Hepatocyte (in vitro differentiated cells): ENCODE measurements around the gene CPA5. TPM values are rescaled to one million over a fixed set of nuclear protein-coding genes. Genes with fewer than 3 reads are reported as not detected.

Experiments
- DNase-seq: peaks from one replicate; pipeline ENCODE4 v3.0.0-alpha.2; 2016; ENCODE audit warnings: low spot score
- H2AFZ ChIP-seq: fragments of 200-600 bp; sonication (generic); 2 replicates; pipeline ENCODE4 v1.6.0; 2016; ENCODE audit warnings: antibody characterized with exemption, mild to moderate bottlenecking
- H3K27ac ChIP-seq: fragments of 200-600 bp; sonication (generic); 2 replicates; pipeline ENCODE4 v1.5.1; 2016; ENCODE audit warnings: mild to moderate bottlenecking
- H3K27me3 ChIP-seq: fragments of 200-600 bp; sonication (generic); 2 replicates; pipeline ENCODE4 v1.6.1; 2016
- H3K36me3 ChIP-seq: fragments of 200-600 bp; sonication (generic); replicated peaks from 2 replicates; pipeline ENCODE4 v1.5.1; 2016; ENCODE audit warnings: low read depth; ENCODE audit not compliant: insufficient read depth
- H3K4me1 ChIP-seq: fragments of 200-600 bp; sonication (generic); 2 replicates; pipeline ENCODE4 v1.5.1; 2016; ENCODE audit warnings: mild to moderate bottlenecking, moderate library complexity; ENCODE audit not compliant: insufficient read depth
- H3K4me2 ChIP-seq: fragments of 200-600 bp; sonication (generic); 2 replicates; pipeline ENCODE4 v1.6.0; 2016
- H3K4me3 ChIP-seq: fragments of 200-600 bp; sonication (generic); 2 replicates; pipeline ENCODE4 v1.5.1; 2016; ENCODE audit warnings: mild to moderate bottlenecking
- H3K79me2 ChIP-seq: fragments of 200-600 bp; sonication (generic); 2 replicates; pipeline ENCODE4 v1.6.0; 2017; ENCODE audit warnings: mild to moderate bottlenecking
- H3K9me2 ChIP-seq: fragments of 200-600 bp; sonication (generic); replicated peaks from 2 replicates; pipeline ENCODE4 v1.6.0; 2017; ENCODE audit warnings: mild to moderate bottlenecking; ENCODE audit not compliant: insufficient read depth
- H3K9me3 ChIP-seq: fragments of 200-600 bp; sonication (generic); 2 replicates; pipeline ENCODE4 v1.5.1; 2016; ENCODE audit warnings: low read depth, mild to moderate bottlenecking
- H4K20me1 ChIP-seq: fragments of 200-600 bp; sonication (generic); 2 replicates; pipeline ENCODE4 v1.6.0; 2016; ENCODE audit warnings: mild to moderate bottlenecking; ENCODE audit not compliant: insufficient read depth, poor library complexity, severe bottlenecking
- EZH2 ChIP-seq: fragments of 200-600 bp; sonication (generic); IDR thresholded peaks from 2 replicates; pipeline ENCODE4 v1.6.1; 2016; ENCODE audit warnings: antibody characterized with exemption, mild to moderate bottlenecking, borderline replicate concordance
- EZH2phosphoT487 ChIP-seq: fragments of 200-600 bp; sonication (generic); IDR thresholded peaks from one replicate; pipeline ENCODE4 v1.6.1; 2018; ENCODE audit warnings: antibody characterized with exemption, mild to moderate bottlenecking, low read depth, moderate library complexity; ENCODE audit not compliant: unreplicated experiment, severe bottlenecking
- WGBS: methylation state at CpG from one replicate; pipeline ENCODE4 v1.1.6; 2016; ENCODE audit warnings: low lambda C conversion rate; ENCODE audit errors: missing lambda C conversion rate; 5-methylcytosine and 5-hydroxymethylcytosine counted together
- polyA plus RNA-seq: library from polyadenylated mRNA; unstranded; fragments of >200 nt; fragmentation: Nextera tagmentation; extraction: Ambion mirVana; gene quantifications from 2 replicates; pipeline ENCODE4 v1.2.1, GENCODE V29; 2016
- total RNA-seq: library from RNA; depleted of rRNA; stranded (reverse); fragments of >200 nt; gene quantifications from 2 replicates; pipeline ENCODE4 v1.2.3, GENCODE V29; 2014
- TF ChIP-seq, protein P1 (sequence below): fragments of 200-600 bp; sonication (generic); IDR thresholded peaks from 2 replicates; pipeline ENCODE4 v1.5.1; 2016; ENCODE audit warnings: antibody characterized with exemption, mild to moderate bottlenecking; ENCODE audit not compliant: poor library complexity

Gene CPA5
- total and polyA plus RNA-seq, 2 experiments from 2014 or later, result 0.30 TPM; not detected in 1

DNA sequence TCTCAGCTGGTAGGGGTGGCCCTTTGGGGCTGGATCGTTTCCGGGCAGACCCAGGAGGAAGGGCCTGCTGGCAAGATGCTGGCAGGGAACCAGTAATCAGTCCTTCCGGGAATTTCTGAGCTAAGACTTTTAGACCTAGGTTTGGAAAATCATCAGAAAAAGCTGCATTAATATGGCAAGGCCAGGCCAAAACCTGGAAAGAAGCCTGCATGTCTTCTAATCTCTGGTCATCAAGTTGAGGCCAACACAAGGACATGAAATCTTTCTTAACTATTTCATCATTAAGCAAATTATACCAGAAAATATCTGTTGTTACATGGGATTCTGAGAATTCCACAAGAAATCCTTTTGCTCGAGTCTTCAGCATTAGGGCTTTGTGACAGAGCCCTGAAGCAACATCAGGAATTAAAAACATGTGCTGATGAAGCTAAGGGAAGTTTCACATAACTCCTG, 55.5 kb downstream of the CPA5 start:
- Histone ChIP-seq H3K4me2 (no peak overlapping the region), H3K4me1 (peaks cover 26% of the 10 kb centered on the region), H4K20me1 (no peaks in the 10 kb centered on the region), H3K36me3 (no peaks in the 10 kb centered on the region), H3K9me2 (no peaks in the 10 kb centered on the region), H3K9me3 (no peaks in the 10 kb centered on the region), H3K79me2 (no peaks in the 10 kb centered on the region), H3K27ac (peak overlapping the region; percentile 85), H2AFZ (no peak overlapping the region), H3K4me3 (no peak overlapping the region), H3K27me3 (no peaks in the 10 kb centered on the region)
- peak; percentile 30 for DNase-seq
- TF ChIP-seq, protein P1, sequence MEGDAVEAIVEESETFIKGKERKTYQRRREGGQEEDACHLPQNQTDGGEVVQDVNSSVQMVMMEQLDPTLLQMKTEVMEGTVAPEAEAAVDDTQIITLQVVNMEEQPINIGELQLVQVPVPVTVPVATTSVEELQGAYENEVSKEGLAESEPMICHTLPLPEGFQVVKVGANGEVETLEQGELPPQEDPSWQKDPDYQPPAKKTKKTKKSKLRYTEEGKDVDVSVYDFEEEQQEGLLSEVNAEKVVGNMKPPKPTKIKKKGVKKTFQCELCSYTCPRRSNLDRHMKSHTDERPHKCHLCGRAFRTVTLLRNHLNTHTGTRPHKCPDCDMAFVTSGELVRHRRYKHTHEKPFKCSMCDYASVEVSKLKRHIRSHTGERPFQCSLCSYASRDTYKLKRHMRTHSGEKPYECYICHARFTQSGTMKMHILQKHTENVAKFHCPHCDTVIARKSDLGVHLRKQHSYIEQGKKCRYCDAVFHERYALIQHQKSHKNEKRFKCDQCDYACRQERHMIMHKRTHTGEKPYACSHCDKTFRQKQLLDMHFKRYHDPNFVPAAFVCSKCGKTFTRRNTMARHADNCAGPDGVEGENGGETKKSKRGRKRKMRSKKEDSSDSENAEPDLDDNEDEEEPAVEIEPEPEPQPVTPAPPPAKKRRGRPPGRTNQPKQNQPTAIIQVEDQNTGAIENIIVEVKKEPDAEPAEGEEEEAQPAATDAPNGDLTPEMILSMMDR, result no peak
- no peak for TF ChIP-seq EZH2
- TF ChIP-seq EZH2phosphoT487, result no peak
- WGBS, result 62% methylated on average over 4 of the region's 4 CpGs

DNA sequence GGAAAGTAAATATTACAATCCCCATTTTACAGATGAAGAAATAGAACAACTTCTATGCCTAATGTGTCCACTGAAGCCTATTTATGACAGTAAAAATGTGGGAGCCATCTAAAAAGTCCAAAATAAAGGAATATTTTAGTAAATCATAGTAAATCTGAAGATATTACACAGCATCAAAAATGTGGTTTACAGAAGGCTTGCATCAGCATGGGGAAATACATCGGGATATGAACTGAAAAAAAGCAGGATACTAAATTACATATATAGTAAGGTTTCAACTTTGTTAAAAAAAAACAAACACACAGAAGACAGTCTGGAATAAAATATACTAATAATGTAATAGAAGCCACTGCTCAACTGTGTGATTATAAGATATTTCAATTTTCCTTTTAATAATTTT, 56.5 kb downstream of the CPA5 start:
- H3K4me2 ChIP-seq, result no peak overlapping the region
- no peaks in the 10 kb centered on the region for H3K36me3 ChIP-seq
- WGBS, result 88% methylated on average over 1 of the region's 1 CpG
- DNase-seq, result no peak
- TF ChIP-seq, protein P1, result no peak
- TF ChIP-seq EZH2phosphoT487, result no peak
- no peak for TF ChIP-seq EZH2
- no peak overlapping the region for H2AFZ ChIP-seq
- H3K27me3 ChIP-seq, result no peaks in the 10 kb centered on the region
- H4K20me1 ChIP-seq, result no peaks in the 10 kb centered on the region
- no peak overlapping the region for H3K4me3 ChIP-seq
- peaks cover 18% of the 10 kb centered on the region for H3K4me1 ChIP-seq
- H3K9me2 ChIP-seq, result no peaks in the 10 kb centered on the region
- H3K9me3 ChIP-seq, result no peaks in the 10 kb centered on the region
- no peaks in the 10 kb centered on the region for H3K79me2 ChIP-seq
- H3K27ac ChIP-seq, result peak overlapping the region; percentile 85

DNA sequence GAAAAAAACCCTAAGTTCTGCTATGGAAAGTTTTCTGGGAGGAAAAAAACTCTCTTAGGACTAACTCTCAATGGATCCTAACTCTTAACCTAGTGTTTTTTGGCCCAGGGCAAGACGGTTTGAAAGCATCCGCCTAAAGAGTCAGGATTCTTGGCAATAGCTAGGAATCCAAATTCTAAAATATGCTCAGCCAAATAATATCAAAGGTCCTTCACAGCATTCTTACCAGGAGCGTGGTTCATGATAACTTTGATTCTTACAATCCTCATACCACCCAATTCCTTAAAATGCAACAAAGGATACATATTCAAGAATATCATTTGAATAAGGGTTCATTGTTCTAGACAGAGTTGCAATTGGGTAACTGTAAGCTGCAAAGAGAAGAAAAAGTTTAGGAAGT, 57.0 kb downstream of the CPA5 start:
- no peak overlapping the region for H3K27ac ChIP-seq
- H3K4me2 ChIP-seq, result no peak overlapping the region
- H3K4me3 ChIP-seq, result no peak overlapping the region
- WGBS, result 91% methylated on average over 3 of the region's 3 CpGs
- no peaks in the 10 kb centered on the region for H3K36me3 ChIP-seq
- H3K79me2 ChIP-seq, result no peaks in the 10 kb centered on the region
- H3K9me3 ChIP-seq, result no peaks in the 10 kb centered on the region
- H3K27me3 ChIP-seq, result no peaks in the 10 kb centered on the region
- H2AFZ ChIP-seq, result no peak overlapping the region
- no peak for TF ChIP-seq EZH2phosphoT487
- H3K4me1 ChIP-seq, result peaks cover 13% of the 10 kb centered on the region
- no peaks in the 10 kb centered on the region for H4K20me1 ChIP-seq
- no peaks in the 10 kb centered on the region for H3K9me2 ChIP-seq
- DNase-seq, result no peak

DNA sequence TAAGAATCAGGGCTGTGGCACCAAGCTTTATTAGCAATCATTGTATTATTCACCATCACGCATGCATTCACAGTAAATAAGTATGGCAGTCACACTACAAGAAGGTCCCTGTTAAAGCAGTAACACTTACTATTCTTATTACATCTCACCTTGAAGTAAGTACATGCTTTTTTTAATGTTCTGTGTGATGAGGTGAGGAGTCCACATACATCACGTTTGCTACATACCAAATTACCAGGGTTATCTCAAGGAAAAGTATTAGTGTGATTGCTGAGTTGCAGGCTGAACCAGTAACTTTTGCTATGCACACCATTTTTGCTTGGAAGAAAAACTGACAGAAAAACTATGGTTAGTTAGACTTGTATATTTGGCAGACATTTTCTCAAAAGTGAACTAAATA, 60.4 kb downstream of the CPA5 start:
- no peak for DNase-seq
- H3K4me2 ChIP-seq, result no peak overlapping the region
- H3K27ac ChIP-seq, result no peak overlapping the region
- TF ChIP-seq, protein P1, result no peak
- no peak overlapping the region for H3K4me3 ChIP-seq
- no peaks in the 10 kb centered on the region for H3K79me2 ChIP-seq
- peaks cover 12% of the 10 kb centered on the region for H3K4me1 ChIP-seq
- H3K9me3 ChIP-seq, result no peaks in the 10 kb centered on the region
- H4K20me1 ChIP-seq, result no peaks in the 10 kb centered on the region
- no peaks in the 10 kb centered on the region for H3K27me3 ChIP-seq
- H2AFZ ChIP-seq, result no peak overlapping the region
- no peaks in the 10 kb centered on the region for H3K9me2 ChIP-seq
- H3K36me3 ChIP-seq, result no peaks in the 10 kb centered on the region
- WGBS, result 72% methylated on average over 2 of the region's 2 CpGs
